K562 (cell line): Measurements from ENCODE around the gene RNASE8.

Experiments used
- BHLHE40 ChIP-seq: IDR thresholded peaks from 2 replicates; pipeline ENCODE4 v1.6.1; 2011; ENCODE audit warnings: low read length, improper control_type of control experiment
- ELF1 ChIP-seq: fragments of 200-800 bp; sonication (Bioruptor generic); IDR thresholded peaks from 2 replicates; pipeline ENCODE4 v1.6.1; 2016; ENCODE audit warnings: missing genetic modification characterization, missing compliant biosample characterization
- HIVEP1 ChIP-seq: fragments of 250-450 bp; sonication (Bioruptor Pico); IDR thresholded peaks from 2 replicates; pipeline ENCODE4 v1.4.0; 2020; ENCODE audit warnings: mild to moderate bottlenecking
- PHB2 ChIP-seq: fragments of 450-650 bp; IDR thresholded peaks from 2 replicates; pipeline ENCODE4 v1.6.1; 2017; ENCODE audit warnings: low read depth
- PHF21A ChIP-seq: fragments of 450-650 bp; IDR thresholded peaks from 2 replicates; pipeline ENCODE4 v1.6.1; 2017; ENCODE audit warnings: low read depth, borderline replicate concordance
- REST ChIP-seq, 2 experiments: fragments of 450-650 bp; formaldehyde crosslinking in 1 of 2; IDR thresholded peaks; 2 replicates each; pipeline versions ENCODE4 v1.4.0 to v1.6.1; 2014 to 2020; ENCODE audit warnings: mild to moderate bottlenecking in 2 of 2, borderline replicate concordance in 1 of 2, low read depth in 1 of 2
- TEAD4 ChIP-seq, 2 experiments: sonication (generic) in 1 of 2; formaldehyde crosslinking in 1 of 2; IDR thresholded peaks; 2 replicates each; pipeline versions ENCODE4 v1.6.1 to v1.8.0; 2012 to 2022; ENCODE audit warnings: borderline replicate concordance in 1 of 2, inconsistent platforms in 1 of 2, low read length in 1 of 2, mild to moderate bottlenecking in 1 of 2, missing genetic modification reagents in 1 of 2
- ZNF253 ChIP-seq: fragments of 250-450 bp; sonication (Bioruptor Pico); conservative IDR thresholded peaks from 2 replicates; pipeline ENCODE4 v1.6.1; 2021; ENCODE audit warnings: mild to moderate bottlenecking
- TF ChIP-seq, protein P1 (sequence below): sonication (generic); formaldehyde crosslinking; IDR thresholded peaks from 2 replicates; pipeline ENCODE4 v1.5.0; 2020; ENCODE audit warnings: missing genetic modification reagents
- TF ChIP-seq, protein P2 (sequence below), 3 experiments: IDR thresholded peaks in 2 of 3; conservative IDR thresholded peaks in 1 of 3; 2 replicates each; pipeline ENCODE4 v1.5.1; 2011 to 2012; ENCODE audit warnings: low read length in 3 of 3, mild to moderate bottlenecking in 3 of 3, control low read depth in 2 of 3, improper control_type of control experiment in 1 of 3, inconsistent platforms in 1 of 3, low read depth in 1 of 3, mixed read lengths in 1 of 3, moderate library complexity in 1 of 3; ENCODE audit not compliant: insufficient read depth in 2 of 3

GRCh38 chr14:21066882-21067502 lies 9.4 kb downstream of the RNASE8 start:
- TF ChIP-seq ZNF253 (CRISPR knock-in tag) = no peak
- no peak for TF ChIP-seq PHF21A
- TF ChIP-seq, protein P1, sequence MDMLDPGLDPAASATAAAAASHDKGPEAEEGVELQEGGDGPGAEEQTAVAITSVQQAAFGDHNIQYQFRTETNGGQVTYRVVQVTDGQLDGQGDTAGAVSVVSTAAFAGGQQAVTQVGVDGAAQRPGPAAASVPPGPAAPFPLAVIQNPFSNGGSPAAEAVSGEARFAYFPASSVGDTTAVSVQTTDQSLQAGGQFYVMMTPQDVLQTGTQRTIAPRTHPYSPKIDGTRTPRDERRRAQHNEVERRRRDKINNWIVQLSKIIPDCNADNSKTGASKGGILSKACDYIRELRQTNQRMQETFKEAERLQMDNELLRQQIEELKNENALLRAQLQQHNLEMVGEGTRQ (CRISPR knock-in tag) = no peak
- TF ChIP-seq HIVEP1 (CRISPR knock-in tag) = no peak
- TF ChIP-seq REST (IDR thresholded peaks at IDR 0.05; ENCODE audit: borderline replicate concordance) = 0 out of 2 replicates have a peak, but pooled peaks have one; percentile 24
- no peak for TF ChIP-seq REST (CRISPR knock-in tag; IDR thresholded peaks at IDR 0.05; ENCODE audit: low read depth)
- TF ChIP-seq PHB2 = no peak
- TF ChIP-seq, protein P2, sequence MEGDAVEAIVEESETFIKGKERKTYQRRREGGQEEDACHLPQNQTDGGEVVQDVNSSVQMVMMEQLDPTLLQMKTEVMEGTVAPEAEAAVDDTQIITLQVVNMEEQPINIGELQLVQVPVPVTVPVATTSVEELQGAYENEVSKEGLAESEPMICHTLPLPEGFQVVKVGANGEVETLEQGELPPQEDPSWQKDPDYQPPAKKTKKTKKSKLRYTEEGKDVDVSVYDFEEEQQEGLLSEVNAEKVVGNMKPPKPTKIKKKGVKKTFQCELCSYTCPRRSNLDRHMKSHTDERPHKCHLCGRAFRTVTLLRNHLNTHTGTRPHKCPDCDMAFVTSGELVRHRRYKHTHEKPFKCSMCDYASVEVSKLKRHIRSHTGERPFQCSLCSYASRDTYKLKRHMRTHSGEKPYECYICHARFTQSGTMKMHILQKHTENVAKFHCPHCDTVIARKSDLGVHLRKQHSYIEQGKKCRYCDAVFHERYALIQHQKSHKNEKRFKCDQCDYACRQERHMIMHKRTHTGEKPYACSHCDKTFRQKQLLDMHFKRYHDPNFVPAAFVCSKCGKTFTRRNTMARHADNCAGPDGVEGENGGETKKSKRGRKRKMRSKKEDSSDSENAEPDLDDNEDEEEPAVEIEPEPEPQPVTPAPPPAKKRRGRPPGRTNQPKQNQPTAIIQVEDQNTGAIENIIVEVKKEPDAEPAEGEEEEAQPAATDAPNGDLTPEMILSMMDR (IDR thresholded peaks at IDR 0.05 in 2 of 3, conservative IDR thresholded peaks at IDR 0.05 in 1 of 3; ENCODE audit: insufficient read depth in 2 of 3, low read depth in 1 of 3, low read length in 3 of 3) = peak; percentile 15 to 51 (median 49); a peak in 4 of 6 replicates
- TF ChIP-seq BHLHE40 = no peak
- no peak for TF ChIP-seq ELF1 (tag)
- TF ChIP-seq TEAD4 (IDR thresholded peaks at IDR 0.05; ENCODE audit: low read length) = no peak
- no peak for TF ChIP-seq TEAD4 (CRISPR knock-in tag; IDR thresholded peaks at IDR 0.05; ENCODE audit: borderline replicate concordance)
